Uterus (tissue), 4 donors: ENCODE results near the gene SCGB3A1. TPM values are rescaled to one million over a fixed set of nuclear protein-coding genes. Genes with fewer than 3 reads are reported as not detected.

Experiments
- DNase-seq, 2 donors: peaks; one replicate each; pipeline ENCODE4 v3.0.0-alpha.2; 2019 to 2020
- H3K27ac ChIP-seq, 2 donors: fragments of 200-600 bp; sonication (generic); 1 replicate in 1 of 2; 2 replicates in 1 of 2; pipeline ENCODE4 v1.5.1; 2016 to 2018
- H3K27me3 ChIP-seq, 2 donors: fragments of 200-600 bp; sonication (generic); one replicate each; pipeline ENCODE4 v1.5.1; 2018 to 2019; ENCODE audit warnings: control low read depth in 1 of 2
- H3K36me3 ChIP-seq, 2 donors: fragments of 200-600 bp; sonication (generic); one replicate each; pipeline ENCODE4 v1.5.1; 2019; ENCODE audit warnings: control low read depth in 1 of 2
- H3K4me1 ChIP-seq, 2 donors: fragments of 200-600 bp; sonication (generic); one replicate each; pipeline ENCODE4 v1.5.1; 2018 to 2019; ENCODE audit warnings: control low read depth in 1 of 2
- H3K4me3 ChIP-seq, 2 donors: fragments of 200-600 bp; sonication (generic); 1 replicate in 1 of 2; 2 replicates in 1 of 2; pipeline ENCODE4 v1.5.1; 2018 to 2019; ENCODE audit warnings: mild to moderate bottlenecking in 1 of 2
- H3K9me3 ChIP-seq, 2 donors: fragments of 200-600 bp; sonication (generic); one replicate each; pipeline ENCODE4 v1.5.1; 2019; ENCODE audit warnings: control low read depth in 1 of 2
- CTCF ChIP-seq, 4 experiments: fragments of 200-600 bp in 2 of 4; fragments of 450-650 bp in 2 of 4; sonication (generic) in 2 of 4; IDR thresholded peaks; one replicate each; pipeline ENCODE4 v1.5.1; 2016 to 2019; ENCODE audit warnings: antibody characterized with exemption in 4 of 4, mild to moderate bottlenecking in 2 of 4, moderate library complexity in 1 of 4
- intact Hi-C: fragments of 100-400 bp; cut with DNase I; formaldehyde crosslinking; loops from one replicate; pipeline ENCODE4 v1.15.1; 2023; ENCODE audit warnings: low total_unique reads
- total RNA-seq, 4 donors: library from RNA; depleted of rRNA in 3 of 4; stranded (reverse); fragments of >200 nt in 3 of 4; gene quantifications; one replicate each; pipeline versions ENCODE4 v1.1.0 to v1.2.4, GENCODE V29; 2014 to 2023
- donor health status: DM: yes; HTN: yes; CAD: no.

SCGB3A1 gene
- total RNA-seq, 4 donors from 2014 or later, result 0.98 TPM; not detected in 3

- no peaks in the 10 kb centered on the region for H3K4me1 ChIP-seq
- H3K36me3 ChIP-seq, result no peaks in the 10 kb centered on the region
- no peak overlapping the region for H3K4me3 ChIP-seq
- no peak for TF ChIP-seq CTCF (IDR thresholded peaks at IDR 0.05)
- intact Hi-C loops, result no loop called here
- H3K9me3 ChIP-seq, result no peaks in the 10 kb centered on the region
- H3K27me3 ChIP-seq, result no peaks in the 10 kb centered on the region
- no peak for DNase-seq
- no peak overlapping the region for H3K27ac ChIP-seq
Measured at GRCh38 chr5:180541710-180542109, 49.6 kb downstream of the SCGB3A1 start.

Other genes starting within 250 kb of the SCGB3A1 start
- 100 to 1,000 TPM in 1 of 4 donors, 10 to 100 TPM in 3; 18.2 to 118 (median 47.8) TPM for gene GFPT2, start 238.2 kb downstream of the SCGB3A1 start, total RNA-seq
- 10 to 100 TPM in 3 of 4 donors, 1 to 10 TPM in 1; 3.8 to 43.5 (median 17.0) TPM for gene CNOT6, start 97.1 kb downstream of the SCGB3A1 start, total RNA-seq
- gene FLT4, start 58.1 kb upstream of the SCGB3A1 start, total RNA-seq, result 10 to 100 TPM; 22.5 to 35.5 (median 25.1) TPM
- not detected for gene OR2Y1, start 148.6 kb upstream of the SCGB3A1 start, total RNA-seq
- 100 to 1,000 TPM in 2 of 4 donors, 10 to 100 TPM in 2; 67.6 to 136 (median 99.5) TPM for gene MGAT1, start 211.3 kb upstream of the SCGB3A1 start, total RNA-seq